ENCODE data around the gene ZNF526.

The ZNF526 gene

GRCh38 chr19:42250183-42250665, 30.1 kb downstream of the ZNF526 start (continued):
- no peak for TF ChIP-seq PRDM2 (tag by site-specific recombination; IDR thresholded peaks at IDR 0.05; ENCODE audit: borderline replicate concordance)
- no peak for TF ChIP-seq ZNF324 (tag by site-specific recombination; IDR thresholded peaks at IDR 0.05)
- no peak for TF ChIP-seq MZF1 (tag by site-specific recombination; IDR thresholded peaks at IDR 0.05; ENCODE audit: borderline replicate concordance)
- TF ChIP-seq ZFHX2 (tag by site-specific recombination; conservative IDR thresholded peaks at IDR 0.05) = no peak
- no peak for TF ChIP-seq ZNF174 (tag by site-specific recombination; IDR thresholded peaks at IDR 0.05)
- TF ChIP-seq SP2 (tag by site-specific recombination; IDR thresholded peaks at IDR 0.05) = no peak
- no peak for TF ChIP-seq ZNF19 (tag by site-specific recombination; IDR thresholded peaks at IDR 0.05; ENCODE audit: low read depth)
- TF ChIP-seq MEIS1 (CRISPR knock-in tag; IDR thresholded peaks at IDR 0.05; ENCODE audit: borderline replicate concordance) = no peak

GRCh38 chr19:42250666-42251531, 30.8 kb downstream of the ZNF526 start:
- Histone ChIP-seq H3K4me1 (ENCODE audit: control insufficient read depth, insufficient read depth, low read length) (peaks cover 32% of the 10 kb centered on the region), H3K9me3 (ENCODE audit: control insufficient read depth, insufficient read depth, low read depth, low read length) (no peaks in the 10 kb centered on the region), H3K36me3 (ENCODE audit: control insufficient read depth in 2 of 2, insufficient read depth in 1 of 2, low read length in 2 of 2) (peaks cover 11 to 23% of the 10 kb centered on the region in 2 experiments; a peak in 2 of 3 replicates), H3K27ac (ENCODE audit: extremely low read depth, low read depth, low read length) (peak overlapping the region; percentile 87), H3K4me3 (ENCODE audit: low read depth, low read length) (no peak overlapping the region)
- POLR2A ChIA-PET = interaction anchor here (0.7 to 13.9 kb wide), 5 partner anchors 8 to 148 kb away, joined by 3 to 242 read pairs (median 4); partner anchors contain the start of gene GSK3A
- CTCF ChIA-PET = interaction anchor here (0.6 to 11.8 kb wide), 6 partner anchors 29 to 1884 kb away, joined by 3 to 276 read pairs (median 6); no protein-coding TSS in a partner anchor
- TF ChIP-seq ZNF19 (tag by site-specific recombination; IDR thresholded peaks at IDR 0.05; ENCODE audit: low read depth) (no peak), HOXD13 (CRISPR knock-in tag; IDR thresholded peaks at IDR 0.05; ENCODE audit: borderline replicate concordance) (no peak), ZNF558 (tag by site-specific recombination; IDR thresholded peaks at IDR 0.05) (no peak), EGR2 (tag by site-specific recombination; IDR thresholded peaks at IDR 0.05; ENCODE audit: low read depth) (peak; percentile 79), ZNF555 (tag by site-specific recombination; conservative IDR thresholded peaks at IDR 0.05) (no peak), ZNF148 (tag by site-specific recombination; IDR thresholded peaks at IDR 0.05; ENCODE audit: borderline replicate concordance) (no peak), PATZ1 (tag by site-specific recombination; IDR thresholded peaks at IDR 0.05) (peak; percentile 81), ZNF10 (tag by site-specific recombination; IDR thresholded peaks at IDR 0.05) (no peak), HIC1 (tag by site-specific recombination; IDR thresholded peaks at IDR 0.05) (peak; percentile 76; the same call in 1 of the 2 replicates), ZNF311 (tag by site-specific recombination; IDR thresholded peaks at IDR 0.05; ENCODE audit: borderline replicate concordance) (no peak), ZNF449 (tag by site-specific recombination; IDR thresholded peaks at IDR 0.05) (no peak), ZNF23 (tag by site-specific recombination; IDR thresholded peaks at IDR 0.05; ENCODE audit: borderline replicate concordance) (no peak), ZNF792 (tag by site-specific recombination; IDR thresholded peaks at IDR 0.05) (no peak)

All from HEK293 (cell line).